HG02885 (cell line): ENCODE results near the gene FGR.
"Not testable (repeated sequence)": the region's sequence is repeated elsewhere in the genome, so short reads cannot be mapped to it uniquely, and the experiment has no call there.

Source experiments
- ATAC-seq: cut with Tn5 transposase; IDR thresholded peaks from one replicate; pipeline ENCODE4 v1.9.1; 2021; ENCODE audit warnings: mild to moderate bottlenecking; ENCODE audit not compliant: unreplicated experiment, poor library complexity

FGR gene

GRCh38 chr1:27661412-27662075 lies 26.6 kb upstream of the FGR start:
- no peak for ATAC-seq

GRCh38 chr1:27660300-27660835 lies 25.4 kb upstream of the FGR start:
- peak; percentile 2 for ATAC-seq

- peak; percentile 77 for ATAC-seq
Observed at GRCh38 chr1:27659497-27660299, 24.7 kb upstream of the FGR start.

DNA sequence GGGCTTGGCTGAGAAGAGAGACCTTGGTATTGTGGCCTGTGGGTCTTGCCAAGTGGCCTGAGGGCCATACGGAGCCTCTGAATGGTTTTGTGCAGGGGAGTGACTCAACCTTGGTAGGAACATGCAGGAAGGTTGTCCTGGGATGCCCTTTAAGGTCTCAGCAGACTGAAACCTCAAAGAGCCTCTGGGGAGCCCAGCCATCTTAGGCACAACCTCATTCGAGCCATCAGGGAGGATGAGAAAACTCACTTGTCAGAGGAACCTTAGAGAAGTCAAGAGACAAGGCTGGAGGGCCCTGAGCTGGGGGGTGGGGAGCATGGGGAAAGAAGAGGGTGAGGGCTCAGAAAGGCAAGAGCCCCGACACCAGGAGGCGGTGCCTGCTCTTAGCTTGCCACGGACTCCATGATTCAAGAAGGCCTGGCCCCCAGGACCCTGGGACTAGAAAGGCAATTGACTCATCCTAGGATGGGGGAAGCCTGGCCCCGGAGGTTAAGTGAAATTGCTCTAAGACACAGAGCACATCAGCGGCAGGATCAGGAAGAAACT lies 24.0 kb upstream of the FGR start:
- ATAC-seq, result peak; percentile 5

DNA sequence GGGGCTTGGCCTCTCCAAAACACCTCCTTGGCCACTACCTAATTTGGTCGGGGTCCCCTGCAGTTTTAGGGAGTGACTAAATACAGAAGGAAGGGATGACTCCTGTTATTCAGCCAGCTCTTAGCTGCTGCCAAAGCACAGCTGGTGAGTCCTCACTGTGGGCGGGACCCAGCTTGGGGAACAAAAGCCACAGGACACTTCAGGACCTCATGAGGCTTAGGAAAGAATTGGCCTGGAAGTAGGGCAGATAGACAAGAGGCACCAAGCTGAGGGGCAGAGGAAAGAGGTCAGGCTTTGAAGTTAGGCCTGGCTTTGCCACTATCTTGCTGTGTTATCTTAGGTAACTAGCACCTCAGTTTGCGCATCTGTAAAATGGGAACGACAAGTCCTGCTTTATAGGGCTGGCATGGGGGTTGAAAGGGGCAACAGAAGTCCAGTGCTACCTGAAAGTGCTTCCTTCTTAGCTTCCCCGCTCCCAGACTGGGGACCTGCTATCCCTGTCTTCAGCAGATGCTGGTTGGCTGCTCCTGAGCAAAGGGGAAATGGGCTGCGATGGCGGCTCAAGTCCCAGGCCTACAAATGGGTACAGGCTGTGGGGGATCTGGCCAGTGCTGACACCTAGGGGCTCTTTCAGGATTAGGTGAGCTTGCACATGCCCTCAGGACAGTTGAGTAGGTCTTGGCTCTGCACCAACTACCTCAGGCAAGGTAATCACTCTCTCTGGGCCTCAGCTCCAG lies 21.3 kb upstream of the FGR start:
- no peak for ATAC-seq

DNA sequence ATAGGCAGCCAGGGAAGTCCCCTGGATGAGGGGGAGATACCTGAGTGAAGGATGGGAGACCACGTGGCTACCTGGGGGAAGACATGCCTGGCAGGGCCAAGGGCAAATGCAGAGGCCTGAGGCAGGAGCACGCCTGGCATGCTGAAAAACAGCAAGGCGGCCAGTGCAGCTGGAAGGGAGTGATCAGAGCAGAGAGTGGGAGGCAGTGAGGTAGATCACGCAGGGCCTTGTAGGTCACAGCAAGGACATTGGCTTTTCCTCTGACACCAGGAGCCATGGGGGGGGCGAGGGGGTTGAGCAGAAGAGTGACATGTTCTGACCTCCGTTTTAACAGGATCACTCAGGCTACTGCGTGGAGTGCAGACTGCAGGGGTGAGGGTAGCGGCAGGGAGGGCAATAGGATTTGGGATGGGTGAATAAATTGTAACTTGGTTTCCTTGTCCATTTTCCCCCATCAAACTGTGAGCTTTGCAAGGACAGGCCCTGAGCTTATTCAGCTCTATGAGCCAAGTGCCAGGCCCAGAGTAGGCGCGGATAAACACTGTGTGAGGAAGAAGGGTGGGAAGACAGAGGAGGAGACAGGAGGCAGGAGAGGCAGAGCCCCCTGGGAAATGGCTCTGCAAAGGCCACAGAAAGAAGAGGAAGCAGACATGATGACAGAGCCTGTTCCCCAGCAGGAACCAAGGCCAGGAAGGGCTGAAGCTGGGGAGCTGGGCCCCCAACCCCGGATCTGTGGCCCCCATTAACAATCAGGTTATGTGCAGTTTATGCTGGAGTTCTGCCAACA lies 20.4 kb upstream of the FGR start:
- ATAC-seq, result no peak

- ATAC-seq, result no peak
Observed at GRCh38 chr1:27652111-27652864, 17.3 kb upstream of the FGR start.

- ATAC-seq, result no peak
Observed at GRCh38 chr1:27650539-27651175, 15.7 kb upstream of the FGR start.

GRCh38 chr1:27650171-27650538 lies 15.2 kb upstream of the FGR start:
- no peak for ATAC-seq

DNA sequence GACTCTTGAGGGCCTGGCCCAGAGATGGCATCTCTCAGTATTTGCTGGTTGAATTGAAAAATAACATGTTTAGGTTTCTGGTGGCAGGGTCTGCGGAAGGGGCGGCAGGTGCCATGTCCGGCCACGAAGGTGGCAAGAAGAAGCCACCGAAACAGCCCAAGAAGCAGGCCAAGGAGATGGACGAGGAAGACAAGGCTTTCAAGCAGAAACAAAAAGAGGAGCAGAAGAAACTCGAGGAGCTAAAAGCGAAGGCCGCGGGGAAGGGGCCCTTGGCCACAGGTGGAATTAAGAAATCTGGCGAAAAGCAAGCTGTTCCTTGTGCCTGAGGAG lies 14.3 kb upstream of the FGR start:
- no peak for ATAC-seq

GRCh38 chr1:27648602-27649305 lies 13.8 kb upstream of the FGR start:
- no peak for ATAC-seq

DNA sequence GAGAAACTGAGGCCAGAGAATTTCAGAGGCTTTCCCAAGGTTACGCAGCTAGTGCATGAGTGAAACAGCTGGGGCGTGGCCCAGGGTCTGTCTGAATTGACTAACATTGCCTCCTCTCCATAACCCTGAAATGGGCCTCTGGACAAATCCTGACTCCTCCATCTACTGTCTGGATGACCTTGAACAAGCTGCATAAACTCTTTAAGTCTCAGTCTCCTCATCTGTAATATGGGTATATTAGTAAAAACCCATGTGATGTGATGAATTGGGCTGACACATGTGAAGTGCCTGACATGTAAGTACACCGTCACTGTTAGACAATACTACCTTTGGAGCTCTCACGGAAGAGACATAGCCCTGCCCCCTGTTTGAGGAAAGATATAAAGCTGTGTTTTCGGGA lies 12.3 kb upstream of the FGR start:
- no peak for ATAC-seq

DNA sequence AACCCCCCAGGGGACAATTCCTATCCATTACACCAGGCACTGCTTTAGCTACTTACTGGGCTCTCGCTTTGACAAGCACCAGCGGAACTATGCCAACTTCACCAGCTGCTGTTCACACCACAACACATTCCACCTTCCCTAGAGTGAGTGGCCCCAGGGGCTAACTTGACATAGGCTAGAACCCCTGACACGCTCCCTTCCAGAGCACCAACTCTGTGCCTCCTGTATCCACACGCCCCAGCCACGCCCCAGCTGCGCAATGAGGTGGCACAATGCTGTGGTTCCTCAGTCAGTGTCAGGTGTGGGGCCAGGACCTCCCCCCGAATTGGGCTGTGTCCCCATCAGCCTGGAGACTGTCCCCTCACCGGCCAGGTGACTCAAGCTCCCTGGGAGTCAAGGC lies 11.7 kb upstream of the FGR start:
- ATAC-seq, result no peak

DNA sequence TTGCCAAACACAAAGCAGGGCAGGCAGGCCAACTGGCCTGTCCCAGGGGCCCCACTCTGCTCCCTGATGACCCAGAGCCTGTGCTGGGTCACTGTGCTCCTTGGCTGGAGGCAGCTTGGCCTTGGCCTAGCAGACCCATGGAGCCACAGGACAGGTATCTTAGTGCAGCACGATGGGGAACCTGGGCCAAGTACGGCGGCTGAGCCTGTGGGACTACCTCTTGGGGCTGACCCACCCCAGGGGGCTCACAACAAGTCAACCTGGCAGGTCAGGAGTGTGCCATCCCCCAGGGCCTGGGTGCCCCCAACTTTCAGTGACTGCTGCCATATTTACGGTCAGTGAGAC lies 10.1 kb upstream of the FGR start:
- no peak for ATAC-seq

DNA sequence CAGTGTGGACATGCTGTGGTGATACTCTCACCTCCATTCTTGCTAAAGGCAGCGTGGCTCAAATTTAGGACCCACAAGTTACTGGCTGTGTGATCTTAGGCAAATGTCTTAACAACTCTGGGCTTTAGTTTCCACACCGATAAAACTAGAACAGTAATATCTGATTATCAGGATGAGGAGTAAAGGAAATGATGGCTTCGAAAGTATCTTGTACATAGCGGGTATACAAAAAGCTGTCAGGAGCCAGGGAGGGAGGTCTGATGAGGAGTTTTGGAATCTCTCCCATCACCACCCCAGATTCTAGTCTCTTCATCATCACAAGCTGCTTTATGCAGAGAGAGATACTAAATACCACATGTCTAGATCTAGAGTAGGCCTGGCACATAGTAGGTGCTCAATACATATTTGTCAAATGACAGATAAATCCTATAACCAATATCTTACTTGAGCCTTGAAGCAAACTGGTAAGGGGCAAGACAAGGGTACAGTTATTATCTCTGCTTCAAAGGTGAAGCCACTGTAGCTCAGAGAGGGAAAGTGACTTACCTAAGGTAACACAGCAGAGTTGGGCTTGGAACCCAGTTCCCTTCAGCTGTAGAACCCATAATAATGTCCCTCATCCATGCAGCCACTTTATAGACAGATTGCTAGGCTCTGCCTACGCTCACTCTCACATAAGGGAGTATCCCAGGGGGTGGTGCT lies 9.5 kb upstream of the FGR start:
- ATAC-seq, result no peak

DNA sequence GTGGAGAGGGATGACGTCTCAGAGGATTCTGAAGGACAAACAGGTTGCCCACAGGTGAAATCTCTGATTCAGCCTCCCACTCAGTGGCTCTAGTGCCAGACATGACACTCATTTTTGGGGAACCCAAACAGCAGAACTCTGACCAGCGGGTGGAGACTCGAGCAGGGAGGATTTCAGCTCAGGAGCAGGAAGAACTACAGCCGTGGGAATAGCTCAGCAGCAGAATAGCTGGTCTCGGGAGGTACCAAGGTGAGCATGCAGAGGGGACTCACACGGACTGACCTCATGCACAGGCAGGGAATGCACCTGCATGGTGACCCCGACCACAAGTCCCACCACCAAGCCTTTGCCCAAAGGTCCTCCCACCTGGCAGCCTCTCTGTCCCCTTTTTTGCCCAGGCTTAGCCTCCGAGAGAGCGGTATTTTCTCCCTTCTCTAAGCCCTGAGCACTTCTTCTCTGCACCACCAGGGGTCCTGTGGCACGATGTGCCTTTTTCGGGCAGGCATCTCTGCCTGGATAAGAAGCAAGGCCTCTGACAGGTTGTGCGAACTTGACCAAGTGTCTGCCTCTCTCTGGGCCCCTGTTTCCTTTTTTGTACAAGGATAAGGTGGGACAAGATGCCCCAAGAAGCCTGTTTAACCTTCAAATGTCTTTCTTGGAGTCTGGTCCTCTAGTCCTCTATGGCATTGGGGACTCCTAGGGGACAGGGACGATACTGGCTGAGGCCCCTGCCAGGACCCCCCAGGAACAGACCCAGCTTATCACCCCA lies 8.8 kb upstream of the FGR start:
- no peak for ATAC-seq

DNA sequence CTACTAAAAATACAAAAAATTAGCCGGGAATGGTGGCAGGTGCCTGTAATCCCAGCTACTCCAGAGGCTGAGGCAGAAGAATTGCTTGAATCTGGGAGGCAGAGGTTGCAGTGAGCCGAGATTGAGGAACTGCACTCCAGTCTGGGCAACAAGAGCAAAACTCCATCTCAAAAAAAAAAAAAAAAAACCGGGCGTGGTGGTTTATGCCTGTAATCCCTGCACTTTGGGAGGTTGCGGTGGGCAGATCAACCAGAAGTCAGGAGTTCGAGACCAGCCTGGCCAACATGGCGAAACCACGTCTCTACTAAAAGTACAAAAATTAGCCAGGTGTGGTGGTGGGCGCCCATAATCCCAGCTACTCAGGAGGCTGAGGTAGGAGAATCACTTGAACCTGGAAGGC lies 5.5 kb upstream of the FGR start:
- not testable (repeated sequence) for ATAC-seq
